ENCODE data around the gene CSMD2.

The CSMD2 gene

GRCh38 chr1:33742663-33743062 is 422.4 kb downstream of the CSMD2 start:
- H3K4me3 Mint-ChIP-seq = no peak overlapping the region
- no peak for ATAC-seq (ENCODE audit: low read depth)
- no peaks in the 10 kb centered on the region for H3K36me3 Mint-ChIP-seq
- peaks cover 9% of the 10 kb centered on the region for H3K27me3 Mint-ChIP-seq
- no peaks in the 10 kb centered on the region for H3K9me3 Mint-ChIP-seq
- no peak overlapping the region for H3K27ac Mint-ChIP-seq
- no peak for DNase-seq (ENCODE audit: low spot score in 2 of 2)
- no peaks in the 10 kb centered on the region for H3K4me1 Mint-ChIP-seq

DNA sequence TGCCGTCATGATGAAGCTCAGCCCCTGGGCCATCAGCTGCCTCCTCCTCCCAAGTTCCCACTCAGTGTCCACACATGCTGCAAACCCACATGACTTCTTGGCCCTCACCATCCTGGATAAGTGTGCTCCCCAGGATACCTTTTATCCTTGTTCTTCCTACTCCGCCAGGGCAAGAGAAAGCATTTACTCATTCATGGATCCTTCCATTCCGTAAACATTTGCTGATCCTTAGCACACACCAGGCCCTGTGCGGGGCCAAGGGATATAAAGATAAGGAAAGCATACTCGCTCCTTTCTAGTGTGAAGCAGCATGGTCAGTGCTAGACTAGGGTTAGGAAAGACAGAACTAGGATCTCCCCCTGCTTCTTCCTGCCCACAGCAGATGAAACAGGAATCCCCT is 423.3 kb downstream of the CSMD2 start:
- Mint-ChIP-seq H3K4me3 (no peak overlapping the region), H3K27ac (no peak overlapping the region), H3K36me3 (no peaks in the 10 kb centered on the region), H3K27me3 (peaks cover 9% of the 10 kb centered on the region), H3K4me1 (no peaks in the 10 kb centered on the region), H3K9me3 (no peaks in the 10 kb centered on the region)
- DNase-seq (ENCODE audit: low spot score in 2 of 2) (no peak), ATAC-seq (ENCODE audit: low read depth) (no peak)

GRCh38 chr1:33740040-33740744 is 424.8 kb downstream of the CSMD2 start:
- no peak overlapping the region for H3K4me3 Mint-ChIP-seq
- H3K27ac Mint-ChIP-seq = no peak overlapping the region
- peaks cover 9% of the 10 kb centered on the region for H3K27me3 Mint-ChIP-seq
- H3K9me3 Mint-ChIP-seq = no peaks in the 10 kb centered on the region
- no peaks in the 10 kb centered on the region for H3K36me3 Mint-ChIP-seq
- no peak for ATAC-seq (ENCODE audit: low read depth)
- H3K4me1 Mint-ChIP-seq = no peaks in the 10 kb centered on the region
- DNase-seq (ENCODE audit: low spot score in 2 of 2) = no peak

DNA sequence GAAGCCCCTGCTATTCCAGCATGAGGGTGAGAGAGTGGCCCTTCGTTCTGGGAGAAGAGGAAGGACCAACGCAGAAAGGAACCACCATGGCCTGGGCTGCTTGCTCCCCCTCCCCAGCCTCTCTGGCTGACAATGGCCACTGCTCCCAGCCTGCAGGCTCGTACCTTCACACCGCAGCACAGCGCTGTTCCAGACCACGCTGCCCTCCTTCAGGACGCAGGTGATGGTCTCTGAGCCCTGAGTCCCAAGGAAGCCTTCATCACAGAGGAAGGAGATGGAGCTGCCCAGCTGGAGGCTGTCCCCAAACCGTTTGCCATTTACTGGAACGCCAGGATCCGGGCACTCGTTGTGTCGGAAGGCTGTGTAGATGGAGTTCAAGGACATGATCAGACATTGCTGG is 426.1 kb downstream of the CSMD2 start:
- H3K4me3 Mint-ChIP-seq = no peak overlapping the region
- ATAC-seq (ENCODE audit: low read depth) (no peak), DNase-seq (ENCODE audit: low spot score in 2 of 2) (no peak)
- no peaks in the 10 kb centered on the region for H3K36me3 Mint-ChIP-seq
- no peaks in the 10 kb centered on the region for H3K9me3 Mint-ChIP-seq
- peaks cover 11% of the 10 kb centered on the region for H3K27me3 Mint-ChIP-seq
- no peak overlapping the region for H3K27ac Mint-ChIP-seq
- no peaks in the 10 kb centered on the region for H3K4me1 Mint-ChIP-seq

DNA sequence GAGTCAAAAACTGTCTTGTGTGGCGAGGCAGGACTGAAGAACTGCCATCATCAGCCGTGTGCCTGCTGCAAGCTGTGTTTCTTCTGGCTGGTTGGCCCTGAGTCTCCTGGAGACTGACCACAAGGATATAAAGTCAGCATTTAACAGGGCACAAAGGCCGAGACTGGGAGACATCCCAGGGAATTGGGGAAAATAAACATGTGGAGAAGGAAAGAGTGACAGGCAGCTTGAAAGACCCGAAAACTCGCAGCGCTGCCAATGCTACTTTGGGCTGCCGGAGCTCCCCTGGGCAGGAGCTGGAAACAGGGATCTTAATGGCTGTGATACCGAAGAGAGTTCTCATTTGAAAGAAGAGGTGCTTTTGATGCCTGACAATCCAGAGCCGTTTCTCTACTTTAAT is 426.5 kb downstream of the CSMD2 start:
- ATAC-seq (ENCODE audit: low read depth) = no peak

GRCh38 chr1:33736496-33736895 is 428.5 kb downstream of the CSMD2 start:
- Mint-ChIP-seq H3K27ac (no peak overlapping the region), H3K4me1 (no peaks in the 10 kb centered on the region), H3K9me3 (peaks cover 1% of the 10 kb centered on the region), H3K36me3 (no peaks in the 10 kb centered on the region), H3K27me3 (peaks cover 8% of the 10 kb centered on the region), H3K4me3 (no peak overlapping the region)
- DNase-seq (ENCODE audit: low spot score in 2 of 2) (no peak), ATAC-seq (ENCODE audit: low read depth) (no peak)

More for the DNA sequence above, 426.5 kb downstream of the CSMD2 start:
- H3K9me3 Mint-ChIP-seq = no peaks in the 10 kb centered on the region
- no peaks in the 10 kb centered on the region for H3K36me3 Mint-ChIP-seq
- no peak overlapping the region for H3K27ac Mint-ChIP-seq
- DNase-seq (ENCODE audit: low spot score in 2 of 2) = no peak
- H3K4me1 Mint-ChIP-seq = no peaks in the 10 kb centered on the region
- peaks cover 11% of the 10 kb centered on the region for H3K27me3 Mint-ChIP-seq
- H3K4me3 Mint-ChIP-seq = no peak overlapping the region

DNA sequence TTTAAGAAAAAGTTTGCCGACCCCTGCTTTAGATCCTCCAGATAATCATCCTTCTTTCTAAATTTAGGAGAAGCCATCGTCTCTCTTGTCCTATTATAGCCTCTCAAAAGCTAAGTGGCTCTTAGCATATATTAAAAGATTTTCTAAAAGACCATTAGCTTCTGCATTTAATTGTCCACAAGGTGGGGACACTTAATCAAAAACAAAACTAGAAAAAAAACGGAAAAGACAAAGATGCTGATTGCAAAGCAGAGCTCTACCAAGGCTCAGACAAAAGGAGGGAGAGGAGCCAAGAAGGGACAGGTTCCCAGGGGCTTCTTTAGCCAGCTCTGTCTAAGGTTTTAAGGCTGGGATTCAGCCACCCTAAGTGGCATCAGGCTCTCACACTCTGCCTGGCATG is 429.4 kb downstream of the CSMD2 start:
- Mint-ChIP-seq H3K9me3 (peaks cover 1% of the 10 kb centered on the region), H3K36me3 (no peaks in the 10 kb centered on the region), H3K4me1 (no peaks in the 10 kb centered on the region), H3K27ac (no peak overlapping the region), H3K4me3 (no peak overlapping the region), H3K27me3 (peaks cover 8% of the 10 kb centered on the region)
- no peak for ATAC-seq (ENCODE audit: low read depth)
- DNase-seq (ENCODE audit: low spot score in 2 of 2) = no peak

DNA sequence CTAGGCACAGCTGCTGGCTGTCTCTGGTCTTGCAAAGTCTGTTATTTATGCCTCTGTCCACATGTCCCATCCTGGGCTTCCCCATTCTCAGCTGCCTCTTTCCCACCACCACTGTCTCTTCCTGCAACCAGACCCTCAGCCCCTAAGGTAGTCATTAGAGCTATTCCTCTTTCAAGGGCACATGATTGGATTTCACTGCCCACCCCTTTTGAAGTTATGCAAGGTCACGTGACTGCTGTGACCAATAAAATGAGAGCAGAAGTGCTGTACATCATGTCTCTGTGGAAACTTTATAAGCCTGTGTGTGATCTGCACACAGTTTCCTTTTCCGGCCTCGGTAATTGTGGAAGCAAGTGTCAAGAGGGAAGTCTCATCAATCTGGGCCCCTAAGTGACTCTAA is 437.7 kb downstream of the CSMD2 start:
- Mint-ChIP-seq H3K27ac (no peak overlapping the region), H3K9me3 (peaks cover 1% of the 10 kb centered on the region), H3K4me3 (no peak overlapping the region), H3K4me1 (no peaks in the 10 kb centered on the region), H3K27me3 (peaks cover 3% of the 10 kb centered on the region), H3K36me3 (no peaks in the 10 kb centered on the region)
- DNase-seq (ENCODE audit: low spot score in 2 of 2) = no peak
- ATAC-seq (ENCODE audit: low read depth) = no peak

- H3K4me3 Mint-ChIP-seq = no peak overlapping the region
- no peak overlapping the region for H3K27ac Mint-ChIP-seq
- ATAC-seq (ENCODE audit: low read depth) = no peak
- no peaks in the 10 kb centered on the region for H3K36me3 Mint-ChIP-seq
- H3K4me1 Mint-ChIP-seq = no peaks in the 10 kb centered on the region
- no peaks in the 10 kb centered on the region for H3K9me3 Mint-ChIP-seq
- no peak for DNase-seq (ENCODE audit: low spot score in 2 of 2)
- H3K27me3 Mint-ChIP-seq = peaks cover 1% of the 10 kb centered on the region
Measured at GRCh38 chr1:33726274-33726804, 438.7 kb downstream of the CSMD2 start.

GRCh38 chr1:33725556-33726160 is 439.4 kb downstream of the CSMD2 start:
- Mint-ChIP-seq H3K27ac (no peak overlapping the region), H3K27me3 (peaks cover 1% of the 10 kb centered on the region), H3K4me3 (no peak overlapping the region), H3K4me1 (no peaks in the 10 kb centered on the region), H3K9me3 (no peaks in the 10 kb centered on the region), H3K36me3 (no peaks in the 10 kb centered on the region)
- ATAC-seq (ENCODE audit: low read depth) (no peak), DNase-seq (ENCODE audit: low spot score in 2 of 2) (no peak)

GRCh38 chr1:33725037-33725436 is 440.0 kb downstream of the CSMD2 start:
- no peak overlapping the region for H3K27ac Mint-ChIP-seq
- no peaks in the 10 kb centered on the region for H3K9me3 Mint-ChIP-seq
- H3K36me3 Mint-ChIP-seq = no peaks in the 10 kb centered on the region
- H3K4me3 Mint-ChIP-seq = no peak overlapping the region
- no peaks in the 10 kb centered on the region for H3K4me1 Mint-ChIP-seq
- H3K27me3 Mint-ChIP-seq = peaks cover 1% of the 10 kb centered on the region
- ATAC-seq (ENCODE audit: low read depth) (no peak), DNase-seq (ENCODE audit: low spot score in 2 of 2) (no peak)

- Mint-ChIP-seq H3K27ac (no peak overlapping the region), H3K27me3 (peaks cover 1% of the 10 kb centered on the region), H3K9me3 (no peaks in the 10 kb centered on the region), H3K4me3 (no peak overlapping the region), H3K36me3 (no peaks in the 10 kb centered on the region), H3K4me1 (no peaks in the 10 kb centered on the region)
- DNase-seq (ENCODE audit: low spot score in 2 of 2) (no peak), ATAC-seq (ENCODE audit: low read depth) (no peak)
Measured at GRCh38 chr1:33724348-33724747, 440.7 kb downstream of the CSMD2 start.

DNA sequence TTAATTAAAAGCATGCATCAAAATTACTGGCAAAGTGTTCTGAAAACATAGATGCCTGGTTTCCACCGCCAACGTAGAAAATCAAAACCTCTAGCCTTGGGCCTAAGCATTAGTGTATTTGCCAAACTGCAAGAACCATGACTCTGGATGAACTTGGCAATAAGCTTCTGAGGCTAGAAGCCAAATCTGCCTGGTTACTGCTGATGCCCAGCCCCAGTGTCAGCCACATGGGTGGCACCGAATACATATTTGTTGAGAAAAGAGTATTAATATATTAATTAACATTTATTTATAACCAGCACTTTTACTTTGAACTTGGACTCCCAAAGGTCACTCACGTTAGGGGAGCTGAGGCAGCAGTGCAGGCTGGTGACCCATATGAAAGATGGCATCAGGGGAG is 441.8 kb downstream of the CSMD2 start:
- H3K4me1 Mint-ChIP-seq = no peaks in the 10 kb centered on the region
- no peaks in the 10 kb centered on the region for H3K9me3 Mint-ChIP-seq
- H3K4me3 Mint-ChIP-seq = no peak overlapping the region
- no peak for ATAC-seq (ENCODE audit: low read depth)
- DNase-seq (ENCODE audit: low spot score in 2 of 2) = no peak
- peaks cover 1% of the 10 kb centered on the region for H3K27me3 Mint-ChIP-seq
- H3K27ac Mint-ChIP-seq = no peak overlapping the region
- H3K36me3 Mint-ChIP-seq = no peaks in the 10 kb centered on the region

DNA sequence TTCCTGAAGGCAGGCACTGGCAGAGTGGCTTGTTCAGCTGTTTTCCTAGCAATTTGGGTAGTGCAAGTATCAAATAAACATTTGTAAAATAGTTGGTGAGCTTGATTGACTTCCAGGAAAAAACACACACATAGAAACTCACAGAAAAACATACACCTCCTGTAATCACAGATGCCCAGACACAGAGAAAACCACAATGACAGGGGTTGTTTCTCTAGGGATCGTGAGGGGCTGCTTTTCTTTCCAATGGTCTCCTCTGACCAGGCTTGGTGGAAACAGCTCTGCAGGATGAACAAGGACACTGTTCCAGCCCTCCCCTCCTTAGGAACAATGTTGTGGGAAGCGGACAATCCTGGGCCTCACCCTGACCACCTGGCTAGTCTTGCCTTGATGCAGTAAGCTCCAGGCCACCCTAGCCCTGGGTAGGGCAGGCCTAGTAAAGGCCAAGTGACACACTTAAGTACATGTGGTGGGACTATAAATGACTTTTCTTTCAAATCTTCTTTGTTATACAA is 443.7 kb downstream of the CSMD2 start:
- H3K4me1 Mint-ChIP-seq = no peaks in the 10 kb centered on the region
- no peak for ATAC-seq (ENCODE audit: low read depth)
- no peak overlapping the region for H3K4me3 Mint-ChIP-seq
- no peaks in the 10 kb centered on the region for H3K9me3 Mint-ChIP-seq
- H3K27me3 Mint-ChIP-seq = peaks cover 8% of the 10 kb centered on the region
- H3K27ac Mint-ChIP-seq = no peak overlapping the region
- DNase-seq (ENCODE audit: low spot score in 2 of 2) = no peak
- no peaks in the 10 kb centered on the region for H3K36me3 Mint-ChIP-seq

Data from memory B cell (primary cell).